K562 (cell line): ENCODE data around the gene CHURC1. TPM values are rescaled to one million over a fixed set of nuclear protein-coding genes. Genes with fewer than 3 reads are reported as not detected.

ENCODE experiments used
- ATAC-seq: fragments of 200-7000 bp; cut with Tn5 transposase; 3 replicates; pipeline ENCODE4 v1.9.1; 2020; ENCODE audit warnings: moderate library complexity
- BruUV-seq: library from RNA; stranded (reverse); fragments of 400-500 nt; replicated peaks from 2 replicates; lab custom pipeline; 2021; lab: Mats Ljungman, UMichigan
- CTCF ChIA-PET: fragments of 300-600 bp; formaldehyde crosslinking; extraction: SDS; loops from one replicate; lab custom pipeline; 2021; ENCODE audit warnings: low intra/inter-chr PET ratio; lab: Yijun Ruan, JAX
- POLR2A ChIA-PET: fragments of 300-600, 350-650 bp; sonication (Branson Sonifier 250); formaldehyde crosslinking; extraction: SDS; loops from one replicate; lab custom pipeline; 2021; ENCODE audit warnings: antibody characterized with exemption, inconsistent platforms; lab: Yijun Ruan, JAX
- DNase-seq, 4 experiments: peaks; one replicate each; pipeline versions ENCODE4 v3.0.0 to v3.0.0-alpha.2; 2011 to 2018; ENCODE audit warnings: low spot score in 3 of 4, mixed read lengths in 3 of 4; ENCODE audit errors: extremely low read depth in 1 of 4
- FAIRE-seq: peaks from 2 replicates; lab custom pipeline; 2011; peaks lifted over from hg19 to GRCh38; lab: Jason Lieb, UNC
- H2AFZ ChIP-seq: 2 replicates; pipeline ENCODE4 v1.6.0; 2011; ENCODE audit warnings: low read depth, low read length, control low read depth, inconsistent platforms
- H3K27ac ChIP-seq: fragments of 200-600 bp; 3 replicates; pipeline ENCODE4 v1.8.0; 2011; ENCODE audit warnings: low read depth, mild to moderate bottlenecking, control low read depth, inconsistent platforms, low read length, moderate library complexity, mixed read lengths; ENCODE audit errors: extremely low read depth
- H3K27me3 ChIP-seq, 2 experiments: fragments of 300-600 bp in 1 of 2; 2 replicates in 1 of 2; 3 replicates in 1 of 2; pipeline versions ENCODE4 v1.6.0 to v1.8.0; 2011; ENCODE audit warnings: inconsistent platforms in 2 of 2, low read length in 2 of 2, mild to moderate bottlenecking in 1 of 2, mixed read lengths in 1 of 2, moderate library complexity in 1 of 2; ENCODE audit not compliant: control insufficient read depth in 2 of 2, insufficient read depth in 2 of 2
- H3K36me3 ChIP-seq: fragments of 300-600 bp; 3 replicates; pipeline ENCODE4 v1.8.0; 2011; ENCODE audit warnings: mild to moderate bottlenecking, low read length, inconsistent platforms; ENCODE audit not compliant: control insufficient read depth, insufficient read depth
- H3K4me1 ChIP-seq, 2 experiments: fragments of 200-600 bp in 1 of 2; replicated peaks in 1 of 2; 2 replicates in 1 of 2; 3 replicates in 1 of 2; pipeline versions ENCODE4 v1.5.1 to v1.8.0; 2011; ENCODE audit warnings: inconsistent platforms in 2 of 2, low read length in 2 of 2, mild to moderate bottlenecking in 1 of 2, mixed read lengths in 1 of 2, moderate library complexity in 1 of 2; ENCODE audit not compliant: control insufficient read depth in 2 of 2, insufficient read depth in 2 of 2
- H3K4me2 ChIP-seq: 2 replicates; pipeline ENCODE4 v1.6.1; 2011; ENCODE audit warnings: low read length, control low read depth, inconsistent platforms, mixed read lengths; ENCODE audit not compliant: insufficient read depth
- H3K4me3 ChIP-seq: fragments of 200-600 bp; sonication (generic), shearing (Covaris generic); 2 replicates; pipeline ENCODE4 v1.5.1; 2016; ENCODE audit warnings: control low read depth, inconsistent platforms
- H3K79me2 ChIP-seq: fragments of 200-600 bp; 3 replicates; pipeline ENCODE4 v1.8.0; 2011; ENCODE audit warnings: low read length, inconsistent platforms; ENCODE audit not compliant: control insufficient read depth, insufficient read depth
- H3K9ac ChIP-seq, 2 experiments: 2 replicates each; pipeline versions ENCODE4 v1.6.0 to v1.6.1; 2011; ENCODE audit warnings: low read depth in 2 of 2, low read length in 2 of 2, control low read depth in 1 of 2, inconsistent platforms in 1 of 2, mild to moderate bottlenecking in 1 of 2, mixed read lengths in 1 of 2; ENCODE audit not compliant: insufficient read depth in 1 of 2
- H3K9me1 ChIP-seq: one replicate; pipeline ENCODE4 v1.6.0; 2011; ENCODE audit warnings: inconsistent platforms, mild to moderate bottlenecking, low read length, moderate library complexity; ENCODE audit not compliant: control insufficient read depth, insufficient read depth
- H3K9me3 ChIP-seq: replicated peaks from 2 replicates; pipeline ENCODE4 v1.5.1; 2011; ENCODE audit warnings: low read depth, low read length, inconsistent platforms; ENCODE audit not compliant: control insufficient read depth, insufficient read depth
- H4K20me1 ChIP-seq: replicated peaks from 2 replicates; pipeline ENCODE4 v1.6.1; 2011; ENCODE audit warnings: low read length, inconsistent platforms, mixed read lengths; ENCODE audit not compliant: control insufficient read depth, insufficient read depth
- MAZ ChIP-seq, 2 experiments: fragments of 450-650 bp in 1 of 2; sonication (generic) in 1 of 2; formaldehyde crosslinking; IDR thresholded peaks in 1 of 2; conservative IDR thresholded peaks in 1 of 2; 2 replicates each; pipeline versions ENCODE4 v1.4.0 to v1.5.0; 2020; ENCODE audit warnings: mild to moderate bottlenecking in 1 of 2, missing genetic modification reagents in 1 of 2
- NEUROD1 ChIP-seq: fragments of 150-350 bp; IDR thresholded peaks from 2 replicates; pipeline ENCODE4 v1.6.1; 2014; ENCODE audit warnings: borderline replicate concordance, low read length, low read depth; ENCODE audit not compliant: partially characterized antibody
- NFE2 ChIP-seq: IDR thresholded peaks from 2 replicates; pipeline ENCODE4 v1.6.1; 2014; ENCODE audit warnings: antibody characterized with exemption, low read depth
- POLR3G ChIP-seq: IDR thresholded peaks from 2 replicates; pipeline ENCODE4 v1.6.1; 2011; ENCODE audit not compliant: insufficient read length, insufficient replicate concordance; ENCODE audit errors: extremely low read depth
- RFX7 ChIP-seq: fragments of 250-450 bp; sonication (Bioruptor Pico); IDR thresholded peaks from 2 replicates; pipeline ENCODE4 v1.5.1; 2021; ENCODE audit warnings: mild to moderate bottlenecking
- SNIP1 ChIP-seq: fragments of 450-650 bp; IDR thresholded peaks from 2 replicates; pipeline ENCODE4 v1.7.1; 2017; ENCODE audit warnings: low read depth, mild to moderate bottlenecking
- ZNF551 ChIP-seq: fragments of 250-450 bp; sonication (Bioruptor Pico); IDR thresholded peaks from 2 replicates; pipeline ENCODE4 v1.5.0; 2021; ENCODE audit warnings: mild to moderate bottlenecking, moderate library complexity
- WGBS: fragments of 100-300 bp; shearing (Covaris generic); methylation state at CpG from one replicate; pipeline ENCODE4 v1.1.6; 2016; ENCODE audit warnings: low coverage, mixed read lengths; ENCODE audit not compliant: insufficient coverage; ENCODE audit errors: missing lambda C conversion rate; 5-methylcytosine and 5-hydroxymethylcytosine counted together
- in situ Hi-C: fragments of 300-500 bp; cut with MboI; formaldehyde crosslinking; loops from 4 replicates; pipeline ENCODE4 v1.15.0; 2018; ENCODE audit warnings: inconsistent platforms, mixed read lengths
- intact Hi-C: fragments of 100-400 bp; cut with micrococcal nuclease; formaldehyde crosslinking; loops from 2 replicates; pipeline ENCODE4 v1.14.2; 2022
- polyA plus RNA-seq, 8 experiments: library from polyadenylated mRNA; depleted of rRNA in 4 of 8; stranded (reverse) in 5 of 8; unstranded in 3 of 8; fragments of >200 nt; fragmentation: Nextera tagmentation in 2 of 8; fragmentation: Illumina TruSeq in 1 of 8; extraction: Ambion mirVana in 2 of 8; extraction: Trizol in 1 of 8; gene quantifications; 2 replicates each; pipeline versions ENCODE4 v1.2.1 to v1.2.3, GENCODE V29; 2011 to 2014; ENCODE audit warnings: inconsistent platforms in 1 of 8, missing spikeins in 1 of 8
- total RNA-seq, 7 experiments: library from RNA; depleted of rRNA in 6 of 7; stranded (reverse); fragments of >200 nt in 6 of 7; fragmentation: Illumina TruSeq in 2 of 7; extraction: Trizol in 2 of 7; gene quantifications; 2 replicates each; pipeline versions ENCODE4 v1.2.1 to v1.2.3, GENCODE V29; 2011 to 2021; ENCODE audit warnings: low replicate concordance in 1 of 7
- TF ChIP-seq, protein P1 (sequence below): sonication (generic); formaldehyde crosslinking; IDR thresholded peaks from 2 replicates; pipeline ENCODE4 v1.8.1; 2023; ENCODE audit warnings: mild to moderate bottlenecking, missing genetic modification reagents

Gene CHURC1
- total and polyA plus RNA-seq, 9 of the 15 experiments (the other 6 are each of a cell fraction or from before 2014, with no cell fraction given): 27.3 to 239 (median 45.6) TPM

DNA sequence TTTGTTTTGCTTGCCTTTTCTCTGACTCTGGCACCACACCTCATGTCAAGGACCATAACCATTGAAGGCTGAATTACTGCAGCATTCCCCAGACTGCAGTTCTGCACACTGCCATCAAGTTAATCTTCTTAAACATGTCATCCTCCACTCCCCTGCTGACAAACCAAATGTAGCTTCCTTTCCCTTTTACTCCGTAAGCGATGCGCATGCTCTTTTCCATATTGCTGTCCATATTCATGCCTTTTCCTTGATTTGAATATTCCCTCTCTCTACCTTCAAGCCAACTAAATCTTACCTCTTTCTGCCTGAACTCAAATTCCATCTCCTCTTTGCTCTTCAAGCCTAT is 14.7 kb downstream of the CHURC1 start (continued):
- TF ChIP-seq, protein P1, sequence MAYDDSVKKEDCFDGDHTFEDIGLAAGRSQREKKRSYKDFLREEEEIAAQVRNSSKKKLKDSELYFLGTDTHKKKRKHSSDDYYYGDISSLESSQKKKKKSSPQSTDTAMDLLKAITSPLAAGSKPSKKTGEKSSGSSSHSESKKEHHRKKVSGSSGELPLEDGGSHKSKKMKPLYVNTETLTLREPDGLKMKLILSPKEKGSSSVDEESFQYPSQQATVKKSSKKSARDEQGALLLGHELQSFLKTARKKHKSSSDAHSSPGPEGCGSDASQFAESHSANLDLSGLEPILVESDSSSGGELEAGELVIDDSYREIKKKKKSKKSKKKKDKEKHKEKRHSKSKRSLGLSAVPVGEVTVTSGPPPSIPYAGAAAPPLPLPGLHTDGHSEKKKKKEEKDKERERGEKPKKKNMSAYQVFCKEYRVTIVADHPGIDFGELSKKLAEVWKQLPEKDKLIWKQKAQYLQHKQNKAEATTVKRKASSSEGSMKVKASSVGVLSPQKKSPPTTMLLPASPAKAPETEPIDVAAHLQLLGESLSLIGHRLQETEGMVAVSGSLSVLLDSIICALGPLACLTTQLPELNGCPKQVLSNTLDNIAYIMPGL (CRISPR knock-in tag): no peak
- no peak for TF ChIP-seq ZNF551 (CRISPR knock-in tag)

DNA sequence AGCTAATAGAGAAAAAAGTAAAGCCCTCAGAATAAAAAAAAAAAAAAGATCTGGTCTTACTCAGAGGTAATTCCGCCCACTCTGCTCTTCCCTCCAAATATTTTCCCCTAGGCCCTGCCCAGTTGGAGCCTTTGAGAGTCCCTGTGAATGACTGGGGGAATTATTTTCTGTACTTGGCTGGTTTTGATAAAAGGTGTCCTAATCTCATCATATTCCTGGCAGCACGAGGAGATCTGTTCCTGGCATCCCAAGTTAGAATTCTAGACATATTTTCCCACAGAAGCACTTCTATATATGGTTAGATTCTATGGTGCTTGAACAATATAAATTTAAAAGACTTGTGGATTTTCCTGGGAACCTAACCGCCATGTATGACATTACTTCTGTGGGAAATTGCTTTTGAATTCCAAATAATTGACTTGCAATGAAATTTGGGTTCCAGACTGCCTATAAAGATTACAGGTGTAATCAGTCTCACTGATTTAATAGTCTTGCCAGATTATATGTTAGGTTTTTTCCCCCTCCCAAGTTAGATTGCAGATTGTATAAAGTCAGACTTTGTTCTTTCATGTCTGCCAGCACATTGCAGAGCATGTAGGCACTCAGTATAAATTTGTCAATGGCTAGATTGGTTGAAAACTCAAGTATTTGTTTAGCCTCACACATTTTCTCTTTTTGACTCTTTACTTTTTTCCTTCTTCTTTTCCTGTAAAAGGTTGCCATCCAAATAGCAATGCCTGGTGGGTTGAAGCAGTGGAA is 16.0 kb downstream of the CHURC1 start:
- 100% methylated on average over 2 of the region's 3 CpGs for WGBS
- Histone ChIP-seq H3K79me2 (no peaks in the 10 kb centered on the region), H3K4me3 (no peak overlapping the region), H2AFZ (no peak overlapping the region), H3K9ac (no peak overlapping the region), H3K9me3 (no peaks in the 10 kb centered on the region), H3K27me3 (no peaks in the 10 kb centered on the region), H4K20me1 (no peaks in the 10 kb centered on the region), H3K9me1 (no peaks in the 10 kb centered on the region), H3K36me3 (peaks cover 60% of the 10 kb centered on the region; the same call in 2 of the 3 replicates), H3K4me1 (no peaks in the 10 kb centered on the region), H3K27ac (no peak overlapping the region), H3K4me2 (no peak overlapping the region)
- POLR2A ChIA-PET: no interaction called here
- no TSS peak for BruUV-seq
- DNase-seq: no peak
- in situ Hi-C loops (no loop called here), intact Hi-C loops (no loop called here)
- CTCF ChIA-PET: no interaction called here
- ATAC-seq: no peak
- FAIRE-seq: no peak
- TF ChIP-seq SNIP1 (no peak), MAZ (CRISPR knock-in tag; conservative IDR thresholded peaks at IDR 0.05 in 1 of 2, IDR thresholded peaks at IDR 0.05 in 1 of 2) (no peak), RFX7 (CRISPR knock-in tag) (no peak), POLR3G (no peak), NEUROD1 (no peak), NFE2 (no peak)
